ENCODE results near the gene MCM8. TPM values are rescaled to one million over a fixed set of nuclear protein-coding genes. Genes with fewer than 3 reads are reported as not detected.

MCM8 gene
- total and polyA plus RNA-seq, 7 experiments from 2014 or later = 0.29 to 22.7 (median 5.1) TPM

DNA sequence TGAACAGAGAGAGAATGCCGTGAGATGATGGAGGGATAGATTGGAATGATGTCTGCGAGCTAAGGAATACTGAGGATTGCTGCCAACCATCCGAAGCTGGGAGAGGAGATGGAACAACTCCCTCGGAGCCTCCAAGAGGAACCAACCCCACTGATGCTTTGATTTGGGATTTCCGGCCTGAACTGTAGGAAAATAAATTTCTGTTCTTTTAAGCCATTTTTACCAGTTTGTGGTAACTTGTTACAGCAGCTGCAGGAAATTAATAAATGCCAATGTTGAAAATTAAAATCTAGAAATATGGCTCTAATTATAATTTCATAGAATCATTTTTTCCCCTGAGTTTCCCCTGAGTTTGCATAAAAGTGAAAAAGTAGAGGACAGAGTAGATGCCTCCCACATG, 89.3 kb downstream of the MCM8 start:
- intact Hi-C loops (cut with micrococcal nuclease) = no loop called here
- H3K9me3 ChIP-seq (ENCODE audit: control insufficient read depth in 2 of 3, low read length in 3 of 3) = no peaks in the 10 kb centered on the region
- H3K27ac ChIP-seq (ENCODE audit: low read depth, low read length) = no peak overlapping the region
- Mint-ChIP-seq H3K27me3 (no peaks in the 10 kb centered on the region), H3K36me3 (peaks cover under 1 to 49% (median 22%) of the 10 kb centered on the region in 5 donors), H3K27ac (peak overlapping the region in 1 of 9 donors; percentile 32), H3K9me3 (peaks cover 0 to 3% (median 0%) of the 10 kb centered on the region in 11 donors), H3K4me1 (peaks cover under 1 to 1% (median under 1%) of the 10 kb centered on the region in 7 donors), H3K4me3 (no peak overlapping the region)
- DNase-seq (no peak), ATAC-seq (no peak)
- no peaks in the 10 kb centered on the region for H3K4me1 ChIP-seq (ENCODE audit: control insufficient read depth in 2 of 2, insufficient read depth in 2 of 2, low read length in 2 of 2)
- no peaks in the 10 kb centered on the region for H3K27me3 ChIP-seq (ENCODE audit: control insufficient read depth in 2 of 2, insufficient read depth in 2 of 2, low read length in 2 of 2)
- H3K36me3 ChIP-seq (ENCODE audit: control insufficient read depth in 2 of 3, insufficient read depth in 3 of 3, low read length in 3 of 3) = peaks cover 9 to 54% (median 16%) of the 10 kb centered on the region in 3 experiments
- H3K4me3 ChIP-seq (ENCODE audit: low read length) = no peak overlapping the region
- POLR2A ChIA-PET = no interaction called here
- CTCF ChIA-PET = no interaction called here

DNA sequence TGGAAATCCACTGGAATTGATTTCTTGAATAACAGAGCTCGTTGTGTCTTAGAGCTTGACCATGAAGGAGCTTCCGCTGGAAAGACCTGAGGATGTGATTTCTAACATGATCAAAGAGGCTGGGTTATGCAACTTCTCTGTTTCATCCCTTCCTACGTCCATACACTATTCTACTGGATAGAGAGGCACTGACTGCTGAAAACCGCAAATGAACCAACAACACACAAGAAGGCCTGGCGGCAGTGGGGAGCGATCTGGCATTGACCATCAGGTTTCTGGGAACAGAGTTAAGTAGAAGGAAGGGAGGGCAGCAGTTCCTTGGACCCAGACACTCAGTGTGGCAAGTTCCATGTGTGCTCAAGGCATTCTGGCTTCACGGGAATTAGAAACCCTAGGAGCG, 90.1 kb downstream of the MCM8 start:
- CTCF ChIA-PET = no interaction called here

GRCh38 chr20:6040958-6041807, 90.7 kb downstream of the MCM8 start:
- H3K27me3 Mint-ChIP-seq = no peaks in the 10 kb centered on the region
- Histone ChIP-seq H3K36me3 (ENCODE audit: control insufficient read depth in 2 of 3, insufficient read depth in 3 of 3, low read length in 3 of 3) (peaks cover 9 to 52% (median 16%) of the 10 kb centered on the region in 3 experiments), H3K27ac (ENCODE audit: low read depth, low read length) (no peak overlapping the region), H3K27me3 (ENCODE audit: control insufficient read depth in 2 of 2, insufficient read depth in 2 of 2, low read length in 2 of 2) (no peaks in the 10 kb centered on the region), H3K9me3 (ENCODE audit: control insufficient read depth in 2 of 3, low read length in 3 of 3) (no peaks in the 10 kb centered on the region), H3K4me3 (ENCODE audit: low read length) (no peak overlapping the region), H3K4me1 (ENCODE audit: control insufficient read depth in 2 of 2, insufficient read depth in 2 of 2, low read length in 2 of 2) (no peaks in the 10 kb centered on the region)
- no peak for DNase-seq
- H3K4me1 Mint-ChIP-seq = no peaks in the 10 kb centered on the region
- intact Hi-C loops (cut with micrococcal nuclease) = no loop called here
- POLR2A ChIA-PET = no interaction called here
- H3K4me3 Mint-ChIP-seq = no peak overlapping the region
- H3K36me3 Mint-ChIP-seq = peaks cover 0 to 47% (median 21%) of the 10 kb centered on the region in 5 donors
- H3K9me3 Mint-ChIP-seq = peaks cover 0 to 3% (median 0%) of the 10 kb centered on the region in 11 donors
- CTCF ChIA-PET = no interaction called here
- no peak overlapping the region for H3K27ac Mint-ChIP-seq
- no peak for ATAC-seq

More for the DNA sequence above, 90.1 kb downstream of the MCM8 start:
- ATAC-seq (no peak), DNase-seq (no peak)
- H3K27me3 ChIP-seq (ENCODE audit: control insufficient read depth in 2 of 2, insufficient read depth in 2 of 2, low read length in 2 of 2) = no peaks in the 10 kb centered on the region
- H3K4me3 ChIP-seq (ENCODE audit: low read length) = no peak overlapping the region
- Mint-ChIP-seq H3K4me1 (no peaks in the 10 kb centered on the region), H3K27ac (no peak overlapping the region), H3K4me3 (no peak overlapping the region), H3K9me3 (peaks cover 0 to 3% (median 0%) of the 10 kb centered on the region in 11 donors), H3K27me3 (no peaks in the 10 kb centered on the region), H3K36me3 (peaks cover 0 to 48% (median 21%) of the 10 kb centered on the region in 5 donors)
- no peak overlapping the region for H3K27ac ChIP-seq (ENCODE audit: low read depth, low read length)
- H3K4me1 ChIP-seq (ENCODE audit: control insufficient read depth in 2 of 2, insufficient read depth in 2 of 2, low read length in 2 of 2) = no peaks in the 10 kb centered on the region
- peaks cover 9 to 52% (median 16%) of the 10 kb centered on the region in 3 experiments for H3K36me3 ChIP-seq (ENCODE audit: control insufficient read depth in 2 of 3, insufficient read depth in 3 of 3, low read length in 3 of 3)
- H3K9me3 ChIP-seq (ENCODE audit: control insufficient read depth in 2 of 3, low read length in 3 of 3) = no peaks in the 10 kb centered on the region
- POLR2A ChIA-PET = no interaction called here
- intact Hi-C loops (cut with micrococcal nuclease) = no loop called here

DNA sequence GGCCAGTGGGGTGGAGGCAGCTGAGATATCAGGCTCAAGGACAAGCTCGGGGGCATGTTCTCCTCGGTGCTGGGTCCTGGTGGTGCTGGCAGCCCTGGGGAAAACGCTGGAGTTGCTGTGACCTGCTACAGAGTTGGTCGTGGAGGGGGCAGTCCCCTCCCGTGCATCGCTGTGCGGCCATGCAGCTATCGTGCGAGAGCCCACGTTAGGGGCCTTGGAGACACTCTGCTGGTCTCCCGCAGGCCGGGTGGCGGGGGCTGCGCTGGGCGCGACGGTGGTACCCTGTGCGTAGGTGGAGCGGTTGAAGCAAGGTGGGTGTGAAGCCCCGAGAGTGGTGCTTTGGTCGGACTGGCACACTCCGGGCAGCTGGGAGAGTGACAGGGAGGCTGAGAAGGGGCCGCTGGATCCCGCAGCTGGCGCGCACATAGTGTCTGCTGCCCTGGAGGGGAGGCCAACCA, 91.4 kb downstream of the MCM8 start:
- Histone ChIP-seq H3K27me3 (ENCODE audit: control insufficient read depth in 2 of 2, insufficient read depth in 2 of 2, low read length in 2 of 2) (no peaks in the 10 kb centered on the region), H3K36me3 (ENCODE audit: control insufficient read depth in 2 of 3, insufficient read depth in 3 of 3, low read length in 3 of 3) (peaks cover 9 to 46% (median 13%) of the 10 kb centered on the region in 3 experiments), H3K27ac (ENCODE audit: low read depth, low read length) (no peak overlapping the region), H3K9me3 (ENCODE audit: control insufficient read depth in 2 of 3, low read length in 3 of 3) (no peaks in the 10 kb centered on the region), H3K4me1 (ENCODE audit: control insufficient read depth in 2 of 2, insufficient read depth in 2 of 2, low read length in 2 of 2) (no peaks in the 10 kb centered on the region), H3K4me3 (ENCODE audit: low read length) (no peak overlapping the region)
- CTCF ChIA-PET = no interaction called here
- POLR2A ChIA-PET = no interaction called here
- Mint-ChIP-seq H3K27ac (no peak overlapping the region), H3K27me3 (no peaks in the 10 kb centered on the region), H3K4me1 (no peaks in the 10 kb centered on the region), H3K36me3 (peaks cover 0 to 45% (median 21%) of the 10 kb centered on the region in 5 donors), H3K4me3 (no peak overlapping the region), H3K9me3 (peaks cover 0 to 3% (median 0%) of the 10 kb centered on the region in 11 donors)
- ATAC-seq (no peak), DNase-seq (no peak)
- intact Hi-C loops (cut with micrococcal nuclease) = no loop called here

GRCh38 chr20:6044115-6044514, 93.7 kb downstream of the MCM8 start:
- Histone ChIP-seq H3K27me3 (ENCODE audit: control insufficient read depth in 2 of 2, insufficient read depth in 2 of 2, low read length in 2 of 2) (no peaks in the 10 kb centered on the region), H3K4me1 (ENCODE audit: control insufficient read depth in 2 of 2, insufficient read depth in 2 of 2, low read length in 2 of 2) (no peaks in the 10 kb centered on the region), H3K9me3 (ENCODE audit: control insufficient read depth in 2 of 3, low read length in 3 of 3) (no peaks in the 10 kb centered on the region), H3K27ac (ENCODE audit: low read depth, low read length) (no peak overlapping the region), H3K36me3 (ENCODE audit: control insufficient read depth in 2 of 3, insufficient read depth in 3 of 3, low read length in 3 of 3) (peaks cover 0 to 29% (median 6%) of the 10 kb centered on the region in 3 experiments), H3K4me3 (ENCODE audit: low read length) (no peak overlapping the region)
- ATAC-seq = no peak
- no peak overlapping the region for H3K4me3 Mint-ChIP-seq
- H3K9me3 Mint-ChIP-seq = peaks cover 0 to 3% (median 0%) of the 10 kb centered on the region in 11 donors
- H3K36me3 Mint-ChIP-seq = peaks cover 0 to 29% (median 21%) of the 10 kb centered on the region in 5 donors
- CTCF ChIA-PET = no interaction called here
- H3K27ac Mint-ChIP-seq = no peak overlapping the region
- H3K27me3 Mint-ChIP-seq = no peaks in the 10 kb centered on the region
- POLR2A ChIA-PET = no interaction called here
- intact Hi-C loops (cut with micrococcal nuclease) = no loop called here
- H3K4me1 Mint-ChIP-seq = no peaks in the 10 kb centered on the region
- no peak for DNase-seq

- Histone ChIP-seq H3K36me3 (ENCODE audit: control insufficient read depth in 2 of 3, insufficient read depth in 3 of 3, low read length in 3 of 3) (peaks cover 0 to 17% (median 4%) of the 10 kb centered on the region in 3 experiments), H3K4me1 (ENCODE audit: control insufficient read depth in 2 of 2, insufficient read depth in 2 of 2, low read length in 2 of 2) (no peaks in the 10 kb centered on the region), H3K4me3 (ENCODE audit: low read length) (no peak overlapping the region), H3K27me3 (ENCODE audit: control insufficient read depth in 2 of 2, insufficient read depth in 2 of 2, low read length in 2 of 2) (no peaks in the 10 kb centered on the region), H3K9me3 (ENCODE audit: control insufficient read depth in 2 of 3, low read length in 3 of 3) (no peaks in the 10 kb centered on the region), H3K27ac (ENCODE audit: low read depth, low read length) (no peak overlapping the region)
- no peak overlapping the region for H3K4me3 Mint-ChIP-seq
- ChIA-PET POLR2A (no interaction called here), CTCF (no interaction called here)
- DNase-seq = no peak
- intact Hi-C loops (cut with micrococcal nuclease) = no loop called here
- peaks cover 0 to 18% (median 10%) of the 10 kb centered on the region in 5 donors for H3K36me3 Mint-ChIP-seq
- peaks cover 0 to 3% (median 0%) of the 10 kb centered on the region in 11 donors for H3K9me3 Mint-ChIP-seq
- peaks cover under 1 to 6% (median 4%) of the 10 kb centered on the region in 5 donors for H3K27me3 Mint-ChIP-seq
- peaks cover 0 to 4% (median 0%) of the 10 kb centered on the region in 7 donors for H3K4me1 Mint-ChIP-seq
- ATAC-seq = no peak
- H3K27ac Mint-ChIP-seq = no peak overlapping the region
These were observed 95.1 kb downstream of the MCM8 start for GRCh38 chr20:6045566-6045965.
